Fibroblast of the aortic adventitia (primary cell): ENCODE results near the gene FNIP1. TPM values are rescaled to one million over a fixed set of nuclear protein-coding genes. Genes with fewer than 3 reads are reported as not detected.

Experiments used
- DNase-seq: peaks from one replicate; pipeline ENCODE4 v3.0.0-alpha.2; 2010; ENCODE audit warnings: low read depth
- H3K4me3 ChIP-seq: 2 replicates; pipeline ENCODE4 v1.5.1; 2011; ENCODE audit warnings: low read depth, mild to moderate bottlenecking, control low read depth, low read length, moderate library complexity
- total RNA-seq: library from RNA; depleted of rRNA; stranded (reverse); fragments of >200 nt; gene quantifications from 2 replicates; pipeline ENCODE4 v1.2.3, GENCODE V29; 2012; ENCODE audit warnings: low replicate concordance
- TF ChIP-seq, protein P1 (sequence below): IDR thresholded peaks from 2 replicates; pipeline ENCODE4 v1.5.1; 2011; ENCODE audit warnings: mild to moderate bottlenecking, low read length, control low read depth, inconsistent platforms; ENCODE audit not compliant: insufficient read depth

The FNIP1 gene
- total RNA-seq, 1 donor, result 99.9 TPM

DNA sequence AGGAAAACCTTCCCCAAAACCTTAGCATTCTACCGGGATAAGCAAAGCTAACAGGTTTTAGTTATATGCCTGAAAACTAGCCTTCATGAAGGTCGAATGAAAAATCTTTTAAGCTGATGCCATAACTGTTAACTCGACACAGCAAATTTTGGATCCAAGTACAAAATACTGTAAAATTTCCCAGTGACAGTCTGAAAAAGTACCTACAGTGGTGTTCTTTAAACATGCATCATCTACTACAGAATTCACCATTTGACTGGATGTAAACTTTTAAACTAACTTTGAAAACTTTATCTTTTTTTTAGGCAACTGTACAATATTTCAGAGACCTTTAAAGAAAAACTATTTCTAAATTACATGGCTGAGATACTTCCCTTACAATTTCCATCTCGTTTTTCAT is 162.6 kb downstream of the FNIP1 start:
- DNase-seq, result no peak
- TF ChIP-seq, protein P1, sequence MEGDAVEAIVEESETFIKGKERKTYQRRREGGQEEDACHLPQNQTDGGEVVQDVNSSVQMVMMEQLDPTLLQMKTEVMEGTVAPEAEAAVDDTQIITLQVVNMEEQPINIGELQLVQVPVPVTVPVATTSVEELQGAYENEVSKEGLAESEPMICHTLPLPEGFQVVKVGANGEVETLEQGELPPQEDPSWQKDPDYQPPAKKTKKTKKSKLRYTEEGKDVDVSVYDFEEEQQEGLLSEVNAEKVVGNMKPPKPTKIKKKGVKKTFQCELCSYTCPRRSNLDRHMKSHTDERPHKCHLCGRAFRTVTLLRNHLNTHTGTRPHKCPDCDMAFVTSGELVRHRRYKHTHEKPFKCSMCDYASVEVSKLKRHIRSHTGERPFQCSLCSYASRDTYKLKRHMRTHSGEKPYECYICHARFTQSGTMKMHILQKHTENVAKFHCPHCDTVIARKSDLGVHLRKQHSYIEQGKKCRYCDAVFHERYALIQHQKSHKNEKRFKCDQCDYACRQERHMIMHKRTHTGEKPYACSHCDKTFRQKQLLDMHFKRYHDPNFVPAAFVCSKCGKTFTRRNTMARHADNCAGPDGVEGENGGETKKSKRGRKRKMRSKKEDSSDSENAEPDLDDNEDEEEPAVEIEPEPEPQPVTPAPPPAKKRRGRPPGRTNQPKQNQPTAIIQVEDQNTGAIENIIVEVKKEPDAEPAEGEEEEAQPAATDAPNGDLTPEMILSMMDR, result no peak
- peak overlapping the region; percentile 99 for H3K4me3 ChIP-seq

DNA sequence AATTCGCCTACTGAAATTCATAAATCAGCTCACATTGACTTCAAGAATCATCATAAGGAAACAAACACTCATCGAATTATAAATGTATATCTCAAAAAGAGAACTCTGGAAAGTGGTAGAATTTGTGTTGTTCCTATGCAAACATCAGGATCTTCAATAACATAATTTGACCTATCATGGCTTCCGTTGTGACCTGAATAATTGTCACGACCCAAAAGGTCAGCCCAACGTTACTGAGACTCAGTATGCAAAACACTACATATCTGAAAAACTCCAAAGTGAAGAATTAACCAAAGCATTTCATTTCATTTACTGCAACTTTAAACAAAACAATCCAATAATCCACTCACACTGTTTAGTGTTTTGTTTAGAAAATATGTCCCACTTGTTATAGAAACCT is 163.0 kb downstream of the FNIP1 start:
- DNase-seq, result no peak
- H3K4me3 ChIP-seq, result peak overlapping the region; percentile 99
- TF ChIP-seq, protein P1, result no peak

DNA sequence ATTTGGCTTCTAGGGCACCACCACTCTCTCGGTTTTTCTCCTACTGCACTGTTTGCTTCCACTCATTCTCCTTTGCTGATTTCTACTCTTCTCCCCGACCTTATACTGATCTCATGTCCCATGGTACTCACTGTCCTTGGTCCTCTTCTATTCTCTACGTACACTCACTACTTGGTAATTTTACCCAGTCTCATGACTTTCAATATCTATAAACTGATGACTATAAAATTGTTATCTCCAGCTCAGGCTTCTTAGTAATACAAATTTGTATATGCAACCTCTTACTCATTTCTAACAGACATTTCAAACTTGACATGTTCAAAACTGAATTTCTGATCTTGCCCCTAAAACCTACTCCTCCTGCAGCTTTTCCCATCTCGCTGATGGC is 165.9 kb downstream of the FNIP1 start:
- H3K4me3 ChIP-seq, result no peak overlapping the region
- no peak for DNase-seq
- TF ChIP-seq, protein P1, result no peak

DNA sequence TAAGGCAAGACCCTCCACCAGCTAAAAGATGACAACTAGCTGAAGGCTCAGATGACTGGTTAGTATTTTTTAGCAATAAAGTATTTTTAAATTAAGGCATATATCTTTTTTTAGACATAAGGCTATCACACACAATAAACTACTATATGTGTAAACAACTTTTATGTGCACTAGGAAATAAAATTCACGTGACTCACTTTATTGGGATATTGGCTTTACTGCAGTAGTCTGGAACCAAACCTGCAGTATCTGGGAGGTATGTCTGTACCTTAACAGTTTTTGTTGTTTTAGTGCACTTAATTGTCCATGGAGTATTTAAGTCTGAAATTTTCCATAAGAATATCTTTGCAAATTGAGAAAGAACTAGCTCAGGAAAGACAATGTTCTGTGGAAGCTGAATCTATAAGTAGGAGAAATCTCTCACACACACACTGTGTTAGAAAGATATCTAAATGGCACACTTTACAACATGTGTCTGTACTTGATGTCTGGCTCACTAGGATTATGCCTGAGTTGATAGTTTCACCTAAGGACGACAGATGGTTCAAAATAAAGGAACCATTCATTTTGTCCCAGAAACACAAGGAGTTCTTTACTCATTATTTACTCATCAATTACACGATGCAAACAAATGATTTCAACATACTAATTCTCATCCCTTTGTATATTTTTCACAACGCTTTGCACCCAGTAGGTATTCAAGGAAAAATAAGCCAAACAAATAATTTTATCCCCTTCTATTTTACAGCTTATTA is 166.4 kb downstream of the FNIP1 start:
- TF ChIP-seq, protein P1, result no peak
- no peak for DNase-seq
- no peak overlapping the region for H3K4me3 ChIP-seq

DNA sequence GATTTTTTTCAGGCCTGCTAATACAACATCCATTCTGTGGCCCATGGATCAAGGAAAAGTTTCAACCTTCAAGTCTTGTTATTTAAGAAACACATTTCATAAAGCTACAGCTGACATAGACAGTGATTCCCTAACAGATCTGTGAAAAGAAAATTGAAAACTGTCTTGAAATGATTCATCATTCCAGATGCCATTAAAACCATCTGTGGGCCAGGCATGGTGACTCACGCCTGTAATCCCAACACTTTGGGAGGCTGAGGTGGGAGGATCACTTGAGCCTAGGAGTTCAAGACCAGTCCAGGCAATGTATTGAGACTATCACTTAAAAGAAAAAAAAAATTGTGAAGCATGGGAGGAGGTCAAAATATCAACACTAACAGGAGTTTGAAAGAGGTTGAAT is 167.8 kb downstream of the FNIP1 start:
- H3K4me3 ChIP-seq, result no peak overlapping the region
- TF ChIP-seq, protein P1, result no peak
- DNase-seq, result no peak

DNA sequence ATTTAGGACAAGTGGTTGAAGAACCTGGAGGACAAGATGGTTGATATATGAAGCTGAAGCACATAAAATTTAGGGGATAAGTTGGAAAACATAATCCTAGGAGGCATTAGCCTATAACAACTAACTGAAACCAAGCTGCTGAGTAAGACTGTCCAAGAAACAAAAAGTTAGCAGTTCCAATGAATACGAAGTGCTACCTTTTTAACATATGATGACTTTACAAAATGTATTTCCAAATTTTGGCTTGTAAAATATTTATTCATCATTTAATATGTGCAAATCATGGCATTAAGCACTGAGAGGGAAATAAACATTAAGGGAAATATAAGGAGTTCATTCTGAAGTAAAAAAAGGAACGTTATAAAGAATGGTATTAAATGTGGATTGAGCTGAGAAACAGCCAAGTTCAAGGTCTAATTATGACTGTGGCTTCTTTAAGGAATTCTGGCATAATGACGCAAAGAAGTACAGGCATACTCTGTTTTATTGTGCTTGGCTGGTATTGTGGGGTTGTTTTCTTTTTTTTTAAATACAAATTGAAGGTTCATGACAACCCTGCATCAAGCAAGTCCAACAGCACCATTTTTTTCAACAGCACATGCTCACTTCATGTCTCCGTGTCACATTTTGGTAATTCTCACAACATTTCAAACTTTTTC is 169.5 kb downstream of the FNIP1 start:
- TF ChIP-seq, protein P1, result no peak
- DNase-seq, result peak; percentile 61
- no peak overlapping the region for H3K4me3 ChIP-seq
